NT2/D1 (cell line): ENCODE data around the gene ABHD10.

Experiments used
- YY1 ChIP-seq: IDR thresholded peaks from 2 replicates; pipeline ENCODE4 v1.6.1; 2011; ENCODE audit not compliant: insufficient read length, insufficient read depth
- ZNF274 ChIP-seq: IDR thresholded peaks from 2 replicates; pipeline ENCODE4 v1.6.1; 2011; ENCODE audit warnings: mild to moderate bottlenecking, low read depth, low read length

DNA sequence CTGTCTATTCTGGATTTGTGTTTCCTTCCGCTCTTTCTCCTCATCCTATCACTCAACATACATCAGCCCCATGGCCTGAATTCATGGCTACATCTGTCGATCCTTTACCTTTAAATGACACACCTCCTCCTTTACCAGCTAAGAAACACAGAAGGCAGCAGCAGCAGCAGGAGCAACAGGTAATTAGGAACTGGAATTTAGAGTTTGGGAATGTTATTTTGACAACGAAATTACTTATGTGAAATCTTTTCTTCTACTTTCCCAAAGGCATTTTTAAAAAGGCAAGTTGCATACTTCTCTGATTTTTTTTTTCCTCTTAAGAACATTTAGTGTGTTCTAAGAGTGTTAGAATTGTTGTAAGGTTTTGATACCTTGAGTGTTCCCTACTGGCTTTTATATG, 29.1 kb upstream of the ABHD10 start:
- TF ChIP-seq ZNF274 (no peak), YY1 (no peak)
